ENCODE measurements around the gene CHERP.

- TF ChIP-seq SIN3A (IDR thresholded peaks at IDR 0.05; ENCODE audit: borderline replicate concordance, low read depth, low read length) (no peak), POLR2AphosphoS5 (IDR thresholded peaks at IDR 0.05; ENCODE audit: low read depth, low read length) (no peak), STAG1 (CRISPR knock-in tag; IDR thresholded peaks at IDR 0.05) (no peak), PTBP1 (IDR thresholded peaks at IDR 0.05; ENCODE audit: low read depth, low read length, poor library complexity, severe bottlenecking) (no peak), ZNF138 (CRISPR knock-in tag; IDR thresholded peaks at IDR 0.05; ENCODE audit: low read depth) (no peak), NFIC (IDR thresholded peaks at IDR 0.05; ENCODE audit: low read length) (no peak), PREB (CRISPR knock-in tag; IDR thresholded peaks at IDR 0.05) (no peak), ZNF143 (CRISPR knock-in tag; IDR thresholded peaks at IDR 0.05) (no peak), CTCF (CRISPR knock-in tag; IDR thresholded peaks at IDR 0.05) (no peak), PRDM15 (CRISPR knock-in tag; IDR thresholded peaks at IDR 0.05) (no peak)
These were observed 39.1 kb upstream of the CHERP start for GRCh38 chr19:16581145-16581970.

Measured in HepG2 (cell line).